Mesendoderm (in vitro differentiated cells): Measurements from ENCODE around the gene NIPAL4.

ENCODE experiments used
- DNase-seq: peaks from one replicate; pipeline ENCODE4 v3.0.0; 2013
- H2AK5ac ChIP-seq: 2 replicates; pipeline ENCODE4 v1.6.1; 2013; ENCODE audit warnings: low read length, inconsistent platforms
- H2BK120ac ChIP-seq: 2 replicates; pipeline ENCODE4 v1.6.1; 2013; ENCODE audit warnings: low read depth, mild to moderate bottlenecking, low read length, moderate library complexity, mixed read lengths
- H2BK15ac ChIP-seq: replicated peaks from 2 replicates; pipeline ENCODE4 v1.6.1; 2013; ENCODE audit warnings: low read depth, mild to moderate bottlenecking, moderate library complexity
- H2BK5ac ChIP-seq: 2 replicates; pipeline ENCODE4 v1.6.1; 2013; ENCODE audit warnings: low read length, inconsistent platforms
- H3K18ac ChIP-seq: 2 replicates; pipeline ENCODE4 v1.6.1; 2013; ENCODE audit warnings: mild to moderate bottlenecking, low read length, mixed read lengths
- H3K23ac ChIP-seq: one replicate; pipeline ENCODE4 v1.6.1; 2013; ENCODE audit warnings: low read length
- H3K27ac ChIP-seq: 2 replicates; pipeline ENCODE4 v1.5.1; 2013; ENCODE audit warnings: low read depth, mild to moderate bottlenecking, inconsistent platforms, low read length, moderate library complexity
- H3K27me3 ChIP-seq: 2 replicates; pipeline ENCODE4 v1.6.1; 2013; ENCODE audit warnings: low read length, control low read depth, mild to moderate bottlenecking, inconsistent platforms; ENCODE audit not compliant: insufficient read depth, poor library complexity
- H3K36me3 ChIP-seq: 2 replicates; pipeline ENCODE4 v1.6.1; 2013; ENCODE audit warnings: low read length, inconsistent platforms; ENCODE audit not compliant: control insufficient read depth, insufficient read depth
- H3K4ac ChIP-seq: one replicate; pipeline ENCODE4 v1.6.1; 2013; ENCODE audit warnings: low read depth, mild to moderate bottlenecking, low read length, moderate library complexity
- H3K4me1 ChIP-seq: 2 replicates; pipeline ENCODE4 v1.6.1; 2013; ENCODE audit warnings: low read depth, low read length, inconsistent platforms; ENCODE audit not compliant: control insufficient read depth
- H3K4me2 ChIP-seq: 2 replicates; pipeline ENCODE4 v1.6.1; 2013; ENCODE audit warnings: low read length
- H3K4me3 ChIP-seq: 2 replicates; pipeline ENCODE4 v1.5.1; 2013; ENCODE audit warnings: mild to moderate bottlenecking, low read length
- H3K56ac ChIP-seq: one replicate; pipeline ENCODE4 v1.6.1; 2013; ENCODE audit warnings: low read length
- H3K79me1 ChIP-seq: 2 replicates; pipeline ENCODE4 v1.6.1; 2013; ENCODE audit warnings: low read length, inconsistent platforms
- H3K79me2 ChIP-seq: 2 replicates; pipeline ENCODE4 v1.6.1; 2013; ENCODE audit warnings: mild to moderate bottlenecking, low read length; ENCODE audit not compliant: control insufficient read depth, insufficient read depth
- H3K9ac ChIP-seq: 2 replicates; pipeline ENCODE4 v1.6.1; 2013; ENCODE audit warnings: low read length, inconsistent platforms
- H4K5ac ChIP-seq: one replicate; pipeline ENCODE4 v1.6.1; 2013; ENCODE audit warnings: low read length
- H4K8ac ChIP-seq: one replicate; pipeline ENCODE4 v1.6.1; 2013; ENCODE audit warnings: low read depth, mild to moderate bottlenecking, control low read depth, low read length, moderate library complexity
- whole genome bisulfite sequencing: extraction: QIAGEN DNeasy Blood & Tissue Kit; methylation state at CpG from one replicate; pipeline ENCODE4 v1.1.7; 2013; ENCODE audit warnings: low lambda C conversion rate, missing lambda C conversion rate; ENCODE audit not compliant: insufficient coverage; ENCODE audit errors: extremely low coverage; 5-methylcytosine and 5-hydroxymethylcytosine counted together

The NIPAL4 gene

DNA sequence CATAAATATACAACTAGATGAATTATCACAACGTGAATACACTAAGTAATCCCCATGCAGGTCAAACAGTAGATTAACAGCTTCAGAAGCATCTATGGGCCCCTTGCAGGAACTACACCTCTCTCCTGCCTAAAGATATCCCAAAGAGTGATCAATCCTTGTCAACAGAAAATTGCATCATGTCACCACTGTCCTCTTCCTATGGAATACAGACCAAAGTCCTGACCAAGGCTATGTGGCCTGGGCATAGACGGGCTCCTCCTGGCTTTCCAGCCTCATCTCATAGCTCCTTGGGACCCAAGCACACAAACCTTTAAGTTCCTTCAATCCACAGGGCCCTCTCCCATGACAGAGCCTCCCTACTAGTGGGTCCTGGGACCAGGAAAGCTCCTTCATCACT is 25.3 kb downstream of the NIPAL4 start:
- H4K8ac ChIP-seq, result no peak overlapping the region
- H3K4me3 ChIP-seq, result no peak overlapping the region
- no peak for DNase-seq
- H2AK5ac ChIP-seq, result no peak overlapping the region
- no peak overlapping the region for H3K4me2 ChIP-seq
- H3K79me1 ChIP-seq, result peaks cover 21% of the 10 kb centered on the region
- WGBS, result 100% methylated on average over 1 of the region's 2 CpGs
- H3K27me3 ChIP-seq, result no peaks in the 10 kb centered on the region
- H3K56ac ChIP-seq, result no peak overlapping the region
- H3K18ac ChIP-seq, result no peak overlapping the region
- H3K27ac ChIP-seq, result no peak overlapping the region
- no peak overlapping the region for H2BK5ac ChIP-seq
- no peaks in the 10 kb centered on the region for H3K79me2 ChIP-seq
- no peak overlapping the region for H2BK15ac ChIP-seq
- no peaks in the 10 kb centered on the region for H3K4me1 ChIP-seq
- no peak overlapping the region for H3K4ac ChIP-seq
- H4K5ac ChIP-seq, result no peak overlapping the region
- H2BK120ac ChIP-seq, result no peak overlapping the region
- no peak overlapping the region for H3K9ac ChIP-seq
- H3K36me3 ChIP-seq, result peaks cover 46% of the 10 kb centered on the region
- H3K23ac ChIP-seq, result no peak overlapping the region

DNA sequence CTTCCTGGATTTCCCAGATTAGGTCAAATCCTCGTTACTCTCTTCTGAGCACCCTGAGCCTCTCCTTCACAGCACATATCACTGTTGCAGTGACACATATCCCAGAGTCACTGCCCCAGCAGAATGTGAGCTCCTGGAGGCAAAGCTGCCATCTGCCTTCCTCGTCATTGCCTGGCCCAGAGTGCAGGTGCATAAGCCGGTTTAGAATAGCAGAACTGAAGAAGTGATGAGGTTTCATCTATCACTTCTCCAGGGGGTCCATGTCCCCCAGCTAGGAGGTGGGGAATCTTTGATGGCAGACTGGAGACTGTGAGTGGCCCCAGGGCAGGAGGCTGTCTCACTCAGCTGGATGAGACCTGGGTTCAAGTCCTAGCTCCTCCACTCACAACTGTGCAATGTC is 25.8 kb downstream of the NIPAL4 start:
- no peaks in the 10 kb centered on the region for H3K4me1 ChIP-seq
- no peak overlapping the region for H4K5ac ChIP-seq
- no peak overlapping the region for H3K4me2 ChIP-seq
- no peak overlapping the region for H2BK15ac ChIP-seq
- no peaks in the 10 kb centered on the region for H3K27me3 ChIP-seq
- H2BK120ac ChIP-seq, result no peak overlapping the region
- peaks cover 42% of the 10 kb centered on the region for H3K36me3 ChIP-seq
- H4K8ac ChIP-seq, result no peak overlapping the region
- no peak overlapping the region for H3K27ac ChIP-seq
- H3K79me1 ChIP-seq, result peaks cover 21% of the 10 kb centered on the region
- no peak overlapping the region for H3K23ac ChIP-seq
- H3K56ac ChIP-seq, result no peak overlapping the region
- H2AK5ac ChIP-seq, result no peak overlapping the region
- no peak for DNase-seq
- no peak overlapping the region for H2BK5ac ChIP-seq
- H3K9ac ChIP-seq, result no peak overlapping the region
- no CpG with 5 or more reads among the region's 3 CpGs for WGBS
- no peak overlapping the region for H3K4me3 ChIP-seq
- H3K79me2 ChIP-seq, result no peaks in the 10 kb centered on the region
- no peak overlapping the region for H3K4ac ChIP-seq
- no peak overlapping the region for H3K18ac ChIP-seq

- no peak overlapping the region for H3K4me3 ChIP-seq
- no peak overlapping the region for H3K9ac ChIP-seq
- no peak overlapping the region for H2AK5ac ChIP-seq
- no peaks in the 10 kb centered on the region for H3K27me3 ChIP-seq
- no peak overlapping the region for H2BK5ac ChIP-seq
- H4K8ac ChIP-seq, result no peak overlapping the region
- H3K4ac ChIP-seq, result no peak overlapping the region
- H3K56ac ChIP-seq, result no peak overlapping the region
- H2BK120ac ChIP-seq, result no peak overlapping the region
- H3K36me3 ChIP-seq, result peaks cover 43% of the 10 kb centered on the region
- H4K5ac ChIP-seq, result no peak overlapping the region
- WGBS, result no CpG with 5 or more reads among the region's 8 CpGs
- no peak overlapping the region for H3K18ac ChIP-seq
- H2BK15ac ChIP-seq, result no peak overlapping the region
- no peak overlapping the region for H3K23ac ChIP-seq
- DNase-seq, result no peak
- H3K79me2 ChIP-seq, result no peaks in the 10 kb centered on the region
- H3K4me2 ChIP-seq, result no peak overlapping the region
- peaks cover 18% of the 10 kb centered on the region for H3K79me1 ChIP-seq
- H3K27ac ChIP-seq, result no peak overlapping the region
- no peaks in the 10 kb centered on the region for H3K4me1 ChIP-seq
Measured at GRCh38 chr5:157486221-157486681, 26.2 kb downstream of the NIPAL4 start.

GRCh38 chr5:157486861-157487260 is 26.8 kb downstream of the NIPAL4 start:
- Histone ChIP-seq H3K23ac (no peak overlapping the region), H3K18ac (no peak overlapping the region), H3K4ac (no peak overlapping the region), H2BK15ac (no peak overlapping the region), H2BK120ac (no peak overlapping the region), H3K4me3 (no peak overlapping the region), H3K79me1 (peaks cover 16% of the 10 kb centered on the region), H4K5ac (no peak overlapping the region), H3K56ac (no peak overlapping the region), H2AK5ac (no peak overlapping the region), H3K9ac (no peak overlapping the region), H2BK5ac (no peak overlapping the region), H3K4me2 (no peak overlapping the region), H3K79me2 (no peaks in the 10 kb centered on the region), H3K4me1 (no peaks in the 10 kb centered on the region), H4K8ac (no peak overlapping the region), H3K27me3 (no peaks in the 10 kb centered on the region), H3K36me3 (peaks cover 45% of the 10 kb centered on the region), H3K27ac (no peak overlapping the region)
- no CpG with 5 or more reads among the region's 3 CpGs for WGBS
- DNase-seq, result no peak

DNA sequence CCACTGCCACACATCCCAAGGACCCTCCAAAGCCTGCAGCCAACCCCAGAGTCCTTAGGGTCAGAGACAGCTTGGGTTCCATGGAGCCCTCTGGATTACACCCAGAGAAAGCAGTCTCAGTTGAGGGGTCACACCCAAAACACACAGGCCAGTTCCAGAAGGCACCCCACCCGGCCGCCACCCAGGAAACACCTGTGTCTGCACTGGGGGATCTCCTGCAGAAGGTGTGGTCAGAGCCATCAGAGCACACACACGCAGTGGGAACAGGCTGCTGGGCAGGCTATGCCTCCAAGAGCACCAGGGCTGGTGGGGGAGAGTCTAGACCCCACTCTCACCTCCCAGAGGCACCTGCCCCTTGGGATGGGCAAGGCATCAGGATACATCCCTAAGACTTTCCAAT is 27.3 kb downstream of the NIPAL4 start:
- H2BK120ac ChIP-seq, result no peak overlapping the region

DNA sequence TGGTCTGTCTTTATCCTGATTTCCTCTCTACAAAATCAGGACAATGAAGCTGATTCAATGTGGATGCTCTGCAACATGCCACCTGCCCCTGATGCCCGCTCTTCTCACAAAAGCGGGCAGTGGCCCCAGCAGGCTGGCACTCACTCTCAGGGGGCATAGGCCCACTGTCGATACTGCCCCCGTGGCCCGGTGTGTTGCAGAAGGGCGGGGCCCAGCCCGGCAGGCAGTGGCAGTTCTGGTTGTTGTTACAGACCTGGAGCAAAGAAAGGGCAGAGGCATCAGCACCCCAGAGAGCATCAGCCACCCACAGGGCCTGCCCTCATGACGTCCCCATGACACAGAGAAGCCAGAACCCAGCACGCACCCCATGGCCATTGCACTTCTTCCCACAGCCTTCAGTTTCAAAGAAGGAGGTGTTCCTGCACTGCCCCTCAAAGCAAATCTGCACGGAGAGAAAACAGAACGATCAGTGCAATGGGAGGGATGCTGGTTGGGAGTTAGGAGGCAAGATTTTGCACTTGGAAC is 31.5 kb downstream of the NIPAL4 start:
- DNase-seq, result no peak
- no peak overlapping the region for H3K4ac ChIP-seq
- H3K27ac ChIP-seq, result no peak overlapping the region
- no peak overlapping the region for H4K8ac ChIP-seq
- no peak overlapping the region for H3K18ac ChIP-seq
- H3K79me1 ChIP-seq, result peaks cover 10% of the 10 kb centered on the region
- H2AK5ac ChIP-seq, result no peak overlapping the region
- no peak overlapping the region for H3K23ac ChIP-seq
- no peak overlapping the region for H3K4me2 ChIP-seq
- no peak overlapping the region for H2BK15ac ChIP-seq
- H3K4me1 ChIP-seq, result no peaks in the 10 kb centered on the region
- no peaks in the 10 kb centered on the region for H3K27me3 ChIP-seq
- peaks cover 46% of the 10 kb centered on the region for H3K36me3 ChIP-seq
- no peak overlapping the region for H2BK120ac ChIP-seq
- H3K9ac ChIP-seq, result no peak overlapping the region
- no peaks in the 10 kb centered on the region for H3K79me2 ChIP-seq
- H4K5ac ChIP-seq, result no peak overlapping the region
- no peak overlapping the region for H3K4me3 ChIP-seq
- no peak overlapping the region for H3K56ac ChIP-seq
- WGBS, result no CpG with 5 or more reads among the region's 11 CpGs
- no peak overlapping the region for H2BK5ac ChIP-seq

More for the DNA sequence above, 27.3 kb downstream of the NIPAL4 start:
- Histone ChIP-seq H3K27me3 (no peaks in the 10 kb centered on the region), H3K79me1 (peaks cover 16% of the 10 kb centered on the region), H2BK15ac (no peak overlapping the region), H3K4me3 (no peak overlapping the region), H2BK5ac (no peak overlapping the region), H3K4ac (no peak overlapping the region), H3K79me2 (no peaks in the 10 kb centered on the region), H3K9ac (no peak overlapping the region), H2AK5ac (no peak overlapping the region), H3K4me1 (no peaks in the 10 kb centered on the region), H4K8ac (no peak overlapping the region), H4K5ac (no peak overlapping the region), H3K27ac (no peak overlapping the region), H3K23ac (no peak overlapping the region), H3K18ac (no peak overlapping the region), H3K56ac (no peak overlapping the region), H3K4me2 (no peak overlapping the region), H3K36me3 (peaks cover 45% of the 10 kb centered on the region)
- WGBS, result no CpG with 5 or more reads among the region's 3 CpGs
- no peak for DNase-seq
